Retinal pigment epithelial cell (primary cell): ENCODE measurements around the gene RCN1.

Source experiments
- DNase-seq: peaks from one replicate; pipeline ENCODE4 v3.0.0-alpha.2; 2010; ENCODE audit warnings: low read depth
- H3K4me3 ChIP-seq: 2 replicates; pipeline ENCODE4 v1.5.1; 2011; ENCODE audit warnings: mild to moderate bottlenecking, low read length, control low read depth, moderate library complexity
- TF ChIP-seq, protein P1 (sequence below): conservative IDR thresholded peaks from 2 replicates; pipeline ENCODE4 v1.5.1; 2011; ENCODE audit warnings: low read depth, low read length, control low read depth, inconsistent platforms

Gene RCN1

DNA sequence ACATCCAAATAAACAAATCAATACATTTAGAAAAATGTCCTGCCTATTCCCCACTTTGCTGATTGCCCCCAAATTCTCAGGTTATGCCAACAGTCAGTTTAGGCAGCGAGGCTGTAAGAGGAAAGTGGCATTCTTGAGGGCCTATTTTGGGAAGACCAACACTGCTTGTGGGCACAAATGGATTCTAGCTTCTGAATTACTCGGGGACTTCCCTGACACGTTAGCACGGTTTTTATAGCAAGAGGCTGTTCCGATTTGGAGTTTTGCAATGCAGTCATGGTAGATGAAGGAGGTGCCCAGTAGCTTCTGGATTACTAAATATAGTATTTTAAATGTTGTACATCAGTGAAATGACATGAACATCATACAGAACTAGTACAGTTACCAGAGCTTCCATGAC, 13.1 kb downstream of the RCN1 start:
- H3K4me3 ChIP-seq: no peak overlapping the region
- TF ChIP-seq, protein P1, sequence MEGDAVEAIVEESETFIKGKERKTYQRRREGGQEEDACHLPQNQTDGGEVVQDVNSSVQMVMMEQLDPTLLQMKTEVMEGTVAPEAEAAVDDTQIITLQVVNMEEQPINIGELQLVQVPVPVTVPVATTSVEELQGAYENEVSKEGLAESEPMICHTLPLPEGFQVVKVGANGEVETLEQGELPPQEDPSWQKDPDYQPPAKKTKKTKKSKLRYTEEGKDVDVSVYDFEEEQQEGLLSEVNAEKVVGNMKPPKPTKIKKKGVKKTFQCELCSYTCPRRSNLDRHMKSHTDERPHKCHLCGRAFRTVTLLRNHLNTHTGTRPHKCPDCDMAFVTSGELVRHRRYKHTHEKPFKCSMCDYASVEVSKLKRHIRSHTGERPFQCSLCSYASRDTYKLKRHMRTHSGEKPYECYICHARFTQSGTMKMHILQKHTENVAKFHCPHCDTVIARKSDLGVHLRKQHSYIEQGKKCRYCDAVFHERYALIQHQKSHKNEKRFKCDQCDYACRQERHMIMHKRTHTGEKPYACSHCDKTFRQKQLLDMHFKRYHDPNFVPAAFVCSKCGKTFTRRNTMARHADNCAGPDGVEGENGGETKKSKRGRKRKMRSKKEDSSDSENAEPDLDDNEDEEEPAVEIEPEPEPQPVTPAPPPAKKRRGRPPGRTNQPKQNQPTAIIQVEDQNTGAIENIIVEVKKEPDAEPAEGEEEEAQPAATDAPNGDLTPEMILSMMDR: no peak
- DNase-seq: no peak

DNA sequence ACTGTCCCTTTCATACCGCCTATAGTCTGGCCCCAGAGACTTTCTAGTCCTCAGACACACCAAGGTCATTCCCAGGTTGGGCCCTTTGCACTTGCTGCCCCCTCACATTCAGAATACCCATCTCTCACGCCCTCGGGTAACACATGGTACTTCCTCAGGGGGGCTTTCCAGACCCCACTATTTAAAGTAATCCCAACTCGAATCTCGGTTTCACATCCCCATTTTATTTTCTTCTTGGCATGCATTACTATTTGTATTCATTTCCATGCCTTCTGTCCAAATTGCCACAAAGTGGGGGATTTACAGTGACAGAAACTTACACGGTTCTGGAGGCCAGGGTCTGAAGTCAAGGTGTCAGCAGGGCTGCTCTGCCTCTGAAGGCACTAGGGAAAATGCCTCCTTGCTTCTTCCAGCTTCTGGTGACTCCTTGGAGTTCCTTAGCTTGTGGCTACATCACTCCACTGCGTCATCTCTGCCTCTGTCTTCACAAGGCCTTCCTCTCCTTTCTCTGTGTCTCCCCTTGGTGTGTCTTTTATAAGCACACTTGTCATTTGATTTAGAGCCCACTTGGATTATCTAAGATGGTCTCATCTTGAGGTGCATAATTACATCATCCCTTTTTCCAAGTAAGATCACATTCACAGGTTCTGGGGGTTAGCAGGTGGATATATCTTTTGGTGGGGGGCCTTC, 15.1 kb downstream of the RCN1 start:
- H3K4me3 ChIP-seq: no peak overlapping the region
- no peak for DNase-seq
- TF ChIP-seq, protein P1: no peak

DNA sequence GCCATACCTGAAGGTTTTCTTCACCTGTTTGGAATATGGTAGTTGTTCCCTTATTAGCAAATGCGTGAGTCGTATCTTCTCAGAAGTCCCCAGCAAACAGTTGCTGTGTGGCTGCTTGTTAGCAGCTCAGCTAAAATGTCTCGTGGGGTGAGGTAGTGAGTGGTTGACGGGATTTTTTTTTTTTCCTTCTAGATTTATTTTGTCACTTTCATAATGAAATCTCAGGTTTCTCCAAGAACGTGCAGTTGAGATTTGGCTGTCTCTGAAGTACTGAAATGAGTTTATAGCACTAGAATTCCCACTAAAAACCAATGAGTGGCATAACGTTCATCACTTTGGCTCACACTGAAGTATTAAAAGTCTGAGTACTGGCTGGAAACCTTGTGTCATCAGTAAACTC, 16.8 kb downstream of the RCN1 start:
- TF ChIP-seq, protein P1: no peak
- no peak overlapping the region for H3K4me3 ChIP-seq
- no peak for DNase-seq

DNA sequence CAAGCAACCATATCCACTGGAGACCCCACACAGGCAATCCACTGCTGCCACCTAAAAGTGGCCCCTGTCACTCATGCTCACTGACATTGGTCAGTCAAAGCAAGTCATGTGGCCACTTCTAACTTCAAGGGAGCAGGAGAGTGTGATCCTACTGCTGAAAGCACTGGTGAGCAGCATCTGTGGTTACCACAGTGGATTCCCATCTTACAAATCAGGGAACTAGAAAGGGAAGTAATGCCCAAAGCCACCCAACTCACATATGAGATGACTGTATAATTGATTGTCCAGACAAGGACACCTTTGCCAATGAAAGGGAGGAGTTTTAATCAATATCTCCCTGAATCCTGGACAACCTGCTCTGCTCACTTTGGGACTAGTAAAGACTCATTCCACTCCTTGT, 17.7 kb downstream of the RCN1 start:
- no peak for DNase-seq
- TF ChIP-seq, protein P1: no peak
- H3K4me3 ChIP-seq: no peak overlapping the region

DNA sequence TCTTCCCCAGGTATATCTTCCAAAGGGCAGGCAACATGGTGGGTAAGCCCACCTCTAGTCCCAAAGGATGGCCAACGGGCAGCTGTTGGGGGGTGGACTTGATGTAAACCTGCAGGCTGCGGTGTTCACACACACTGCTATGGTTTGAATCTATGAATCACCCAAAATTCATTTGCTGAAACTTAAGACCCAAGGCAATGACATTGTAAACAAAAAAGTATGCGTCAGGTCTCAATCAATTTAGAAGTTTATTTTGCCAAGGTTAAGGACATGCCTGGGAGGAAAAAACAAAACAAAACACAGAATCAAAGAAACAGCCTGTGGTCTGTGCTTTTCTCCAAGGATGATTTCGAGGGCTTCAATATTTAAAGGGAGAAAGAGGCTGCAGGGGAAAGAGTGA, 18.3 kb downstream of the RCN1 start:
- DNase-seq: no peak
- H3K4me3 ChIP-seq: no peak overlapping the region
- TF ChIP-seq, protein P1: no peak

DNA sequence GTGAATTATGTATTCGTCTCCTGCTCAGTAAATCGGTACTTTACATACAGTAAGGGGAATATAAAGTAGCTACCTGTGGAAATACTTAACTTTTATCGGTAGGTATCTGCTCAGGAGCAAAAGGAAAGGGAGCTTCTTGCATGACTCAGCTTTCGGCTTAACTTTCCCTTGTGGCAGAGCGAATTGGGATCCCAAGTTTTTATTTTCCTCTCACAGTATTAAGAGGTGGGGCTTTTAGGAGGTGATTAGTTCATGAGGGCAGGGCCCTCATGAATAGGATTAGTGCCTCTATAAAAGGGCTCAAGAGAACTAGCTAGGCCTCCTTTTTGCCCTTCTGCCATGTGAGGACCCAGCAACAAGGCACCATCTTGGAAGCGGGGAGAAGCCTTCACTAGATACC, 18.7 kb downstream of the RCN1 start:
- DNase-seq: no peak
- H3K4me3 ChIP-seq: no peak overlapping the region
- TF ChIP-seq, protein P1: no peak

DNA sequence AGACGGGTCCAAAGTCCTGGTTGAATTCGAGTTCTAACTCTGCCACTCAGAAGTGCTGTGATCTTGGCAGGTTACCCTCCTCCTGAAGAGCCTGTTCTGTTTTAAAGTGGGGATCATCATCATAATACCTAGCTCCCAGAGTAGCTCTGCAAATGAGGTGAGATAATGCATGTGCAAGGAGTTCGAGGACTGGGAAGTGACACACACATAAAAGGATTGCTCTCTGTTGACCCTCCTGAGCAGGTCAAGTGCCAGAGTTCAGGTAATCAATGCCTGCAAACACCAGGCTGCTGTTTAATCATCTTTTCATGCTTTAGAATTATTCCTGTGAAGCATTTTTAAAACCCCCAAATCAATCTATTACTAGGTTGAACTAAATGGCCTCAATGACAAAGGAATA, 19.9 kb downstream of the RCN1 start:
- DNase-seq: no peak
- no peak overlapping the region for H3K4me3 ChIP-seq
- TF ChIP-seq, protein P1: no peak
